ENCODE data around the gene MCEMP1. TPM values are rescaled to one million over a fixed set of nuclear protein-coding genes. Genes with fewer than 3 reads are reported as not detected.

MCEMP1 gene, protein sequence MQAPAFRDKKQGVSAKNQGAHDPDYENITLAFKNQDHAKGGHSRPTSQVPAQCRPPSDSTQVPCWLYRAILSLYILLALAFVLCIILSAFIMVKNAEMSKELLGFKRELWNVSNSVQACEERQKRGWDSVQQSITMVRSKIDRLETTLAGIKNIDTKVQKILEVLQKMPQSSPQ
- total RNA-seq: 0.60 TPM
- long read RNA-seq, partial matches to known transcripts: 0 of 1 reads
- long read RNA-seq, other reads (novel, unspliced or antisense): 0 of 1 reads

DNA sequence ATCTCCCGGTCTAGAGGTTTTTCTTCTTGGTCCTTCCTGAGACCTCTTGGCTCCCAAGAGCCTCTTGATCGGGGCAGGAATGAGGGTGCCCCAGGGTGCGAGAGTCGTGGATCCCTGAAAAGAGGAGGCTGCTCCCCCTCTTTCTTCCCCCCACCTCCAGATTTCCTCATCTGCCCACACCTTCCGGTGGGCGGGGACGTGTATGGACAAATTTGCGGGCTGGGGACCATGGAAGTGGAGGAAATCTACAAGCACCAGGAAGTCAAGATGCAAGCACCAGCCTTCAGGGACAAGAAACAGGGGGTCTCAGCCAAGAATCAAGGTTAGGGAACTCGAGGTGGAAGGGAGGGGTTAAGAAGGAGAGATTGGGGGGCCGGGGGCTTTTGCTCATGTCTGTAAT is at the start of gene MCEMP1:
MCEMP1 (plus strand) TSS at position 237 of the 400 bp plus-strand sequence; CDS start at position 268, 31 bp downstream.
- intact Hi-C loops (cut with micrococcal nuclease): no loop called here
- DNase-seq: no peak
- Histone ChIP-seq H3K27ac (replicated peaks) (no peak within 1 kb of the TSS), H3K4me3 (no peak within 1 kb of the TSS), H3K36me3 (no peaks in the 10 kb centered on the region), H3K9me3 (replicated peaks) (peaks cover 8% of the 10 kb centered on the region), H3K4me1 (peaks cover 16% of the 10 kb centered on the region), H3K27me3 (ENCODE audit: low read depth) (peaks cover 59% of the 10 kb centered on the region)
- TF ChIP-seq, protein P1, sequence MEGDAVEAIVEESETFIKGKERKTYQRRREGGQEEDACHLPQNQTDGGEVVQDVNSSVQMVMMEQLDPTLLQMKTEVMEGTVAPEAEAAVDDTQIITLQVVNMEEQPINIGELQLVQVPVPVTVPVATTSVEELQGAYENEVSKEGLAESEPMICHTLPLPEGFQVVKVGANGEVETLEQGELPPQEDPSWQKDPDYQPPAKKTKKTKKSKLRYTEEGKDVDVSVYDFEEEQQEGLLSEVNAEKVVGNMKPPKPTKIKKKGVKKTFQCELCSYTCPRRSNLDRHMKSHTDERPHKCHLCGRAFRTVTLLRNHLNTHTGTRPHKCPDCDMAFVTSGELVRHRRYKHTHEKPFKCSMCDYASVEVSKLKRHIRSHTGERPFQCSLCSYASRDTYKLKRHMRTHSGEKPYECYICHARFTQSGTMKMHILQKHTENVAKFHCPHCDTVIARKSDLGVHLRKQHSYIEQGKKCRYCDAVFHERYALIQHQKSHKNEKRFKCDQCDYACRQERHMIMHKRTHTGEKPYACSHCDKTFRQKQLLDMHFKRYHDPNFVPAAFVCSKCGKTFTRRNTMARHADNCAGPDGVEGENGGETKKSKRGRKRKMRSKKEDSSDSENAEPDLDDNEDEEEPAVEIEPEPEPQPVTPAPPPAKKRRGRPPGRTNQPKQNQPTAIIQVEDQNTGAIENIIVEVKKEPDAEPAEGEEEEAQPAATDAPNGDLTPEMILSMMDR (IDR thresholded peaks at IDR 0.05; ENCODE audit: borderline replicate concordance): no peak

DNA sequence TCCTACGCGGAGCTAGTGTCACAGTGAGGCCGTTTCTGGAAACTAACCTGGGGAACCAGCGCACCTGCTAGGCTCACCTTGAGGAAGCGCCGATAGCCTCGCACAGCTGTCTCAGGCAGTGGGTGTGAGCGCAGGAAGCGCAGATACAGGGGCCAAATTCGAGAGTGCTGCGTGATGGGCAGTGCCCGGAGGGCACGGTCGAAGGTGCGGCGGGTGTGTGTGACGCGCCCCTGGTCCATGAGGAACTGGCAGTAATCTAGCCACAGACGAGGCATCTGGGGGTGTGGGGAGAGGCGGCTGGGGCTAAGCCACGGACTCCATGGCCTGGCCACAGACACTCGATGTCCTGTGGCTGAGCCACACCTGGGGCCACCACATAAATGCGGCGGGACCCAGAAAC is 49.7 kb upstream of the MCEMP1 start:
- Histone ChIP-seq H3K27me3 (ENCODE audit: low read depth) (no peaks in the 10 kb centered on the region), H3K9me3 (replicated peaks) (no peaks in the 10 kb centered on the region), H3K36me3 (peaks cover 55% of the 10 kb centered on the region), H3K4me1 (peaks cover 38% of the 10 kb centered on the region), H3K4me3 (no peak overlapping the region), H3K27ac (replicated peaks) (no peak overlapping the region)
- TF ChIP-seq, protein P1 (IDR thresholded peaks at IDR 0.05; ENCODE audit: borderline replicate concordance): no peak
- intact Hi-C loops (cut with micrococcal nuclease): no loop called here
- DNase-seq: no peak

DNA sequence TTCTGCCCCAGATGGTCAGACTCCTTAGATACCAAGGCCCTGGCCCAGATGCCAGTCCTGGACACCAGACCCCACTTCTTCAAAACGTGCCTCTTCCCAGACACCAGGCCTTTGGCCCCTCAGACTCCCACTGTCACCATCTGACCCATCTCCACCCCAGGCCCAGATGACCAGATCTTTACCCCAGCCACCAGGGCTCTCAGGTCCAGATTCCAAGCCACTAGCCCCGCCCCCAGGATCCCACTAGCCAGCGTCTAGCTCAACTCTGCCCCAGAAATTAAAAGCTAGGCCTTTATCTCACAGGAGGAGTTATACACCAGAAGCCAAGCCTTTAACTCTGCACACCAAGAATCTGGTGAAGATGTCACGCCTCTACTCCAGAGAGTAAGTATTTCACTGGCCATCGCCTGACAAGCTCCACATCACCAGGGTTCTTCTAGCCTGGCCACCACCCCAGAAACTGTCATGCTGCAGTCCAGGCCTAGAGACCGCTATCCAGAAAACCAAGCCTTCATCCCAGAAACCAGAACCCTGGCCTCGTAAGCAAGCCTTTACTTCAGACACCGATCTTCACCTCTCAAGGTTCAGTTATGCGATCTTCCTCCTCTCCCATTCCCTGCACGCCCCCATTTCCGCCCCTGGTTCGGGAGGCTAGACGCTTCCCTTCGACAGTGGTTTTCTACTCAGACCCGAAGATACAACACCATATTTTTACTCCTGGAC is 48.1 kb upstream of the MCEMP1 start:
- intact Hi-C loops (cut with micrococcal nuclease): no loop called here
- peaks cover 47% of the 10 kb centered on the region for H3K36me3 ChIP-seq
- no peaks in the 10 kb centered on the region for H3K27me3 ChIP-seq (ENCODE audit: low read depth)
- no peaks in the 10 kb centered on the region for H3K9me3 ChIP-seq (replicated peaks)
- peak overlapping the region; percentile 84 for H3K27ac ChIP-seq (replicated peaks)
- H3K4me3 ChIP-seq: peak overlapping the region; percentile 96
- TF ChIP-seq, protein P1 (IDR thresholded peaks at IDR 0.05; ENCODE audit: borderline replicate concordance): no peak
- H3K4me1 ChIP-seq: peaks cover 38% of the 10 kb centered on the region
- DNase-seq: no peak

DNA sequence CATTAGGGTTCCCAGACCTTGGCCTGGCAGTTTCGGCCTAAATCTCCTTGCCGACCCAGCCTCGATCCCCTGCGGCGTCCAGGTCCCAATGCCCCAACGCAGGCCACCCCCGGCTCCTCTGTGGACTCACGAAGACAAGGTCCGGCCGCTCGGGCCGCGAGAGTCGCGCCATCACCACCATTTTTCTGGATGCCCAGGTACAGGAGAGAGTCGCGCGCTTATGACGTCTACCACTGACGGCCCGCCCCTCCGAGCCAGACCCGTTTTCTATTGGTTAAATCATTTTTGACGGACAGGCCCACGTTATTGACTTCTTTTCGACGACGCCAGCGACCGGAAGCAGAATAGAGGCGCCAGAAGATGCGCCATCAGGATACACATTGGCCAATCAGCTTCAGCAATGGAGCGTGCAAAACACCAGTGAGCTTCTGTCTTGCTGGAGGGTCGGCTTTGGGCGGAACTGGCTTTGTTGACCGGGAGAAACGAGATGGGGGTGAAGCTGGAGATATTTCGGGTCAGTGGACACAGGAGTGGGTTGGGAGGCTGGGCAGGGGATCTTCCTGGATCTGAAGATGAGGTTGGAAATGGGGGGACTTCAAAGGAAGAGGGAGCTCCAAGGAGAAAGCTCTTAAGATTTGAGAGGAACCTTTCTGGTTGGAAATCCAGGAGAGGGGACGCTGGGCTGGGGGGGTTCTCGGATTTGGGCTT is 47.4 kb upstream of the MCEMP1 start, which contains the start of the genes PET100 and XAB2:
PET100 (plus strand) TSS at position 447 of the 708 bp plus-strand sequence; CDS start at position 488, 41 bp downstream.
XAB2 (minus strand) TSS at position 199 of the 708 bp plus-strand sequence; CDS start at position 181, 18 bp downstream.
- H3K36me3 ChIP-seq: peaks cover 40% of the 10 kb centered on the region
- H3K9me3 ChIP-seq (replicated peaks): no peaks in the 10 kb centered on the region
- intact Hi-C loops (cut with micrococcal nuclease): no loop called here
- H3K27me3 ChIP-seq (ENCODE audit: low read depth): no peaks in the 10 kb centered on the region
- H3K4me1 ChIP-seq: peaks cover 39% of the 10 kb centered on the region
- peak within 1 kb of the TSS; percentile 96 for H3K4me3 ChIP-seq
- H3K27ac ChIP-seq (replicated peaks): peak within 1 kb of the TSS; percentile 84
- DNase-seq: peak; percentile 95
- TF ChIP-seq, protein P1 (IDR thresholded peaks at IDR 0.05; ENCODE audit: borderline replicate concordance): no peak

DNA sequence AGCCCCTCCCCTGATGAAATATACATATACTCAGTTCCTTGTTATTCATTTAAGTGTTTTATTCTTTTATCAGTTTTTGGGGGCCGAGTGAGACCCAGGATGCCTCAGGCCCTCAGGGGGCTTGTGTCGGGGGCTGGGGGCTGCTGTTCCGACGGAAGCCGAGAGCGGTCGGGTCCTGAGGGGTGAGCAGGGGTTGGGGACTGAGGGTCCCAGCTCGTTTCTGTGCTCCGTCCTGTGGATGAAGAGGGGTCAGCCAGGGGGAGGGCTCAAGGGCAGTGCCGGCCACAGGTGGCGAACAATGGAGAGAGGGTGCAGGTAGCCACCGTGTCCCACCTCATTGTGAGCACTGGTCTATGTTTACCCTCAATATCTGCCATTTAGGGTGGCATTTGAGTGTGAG is 45.3 kb upstream of the MCEMP1 start:
- H3K36me3 ChIP-seq: peaks cover 21% of the 10 kb centered on the region
- no peaks in the 10 kb centered on the region for H3K9me3 ChIP-seq (replicated peaks)
- DNase-seq: no peak
- intact Hi-C loops (cut with micrococcal nuclease): no loop called here
- no peak overlapping the region for H3K27ac ChIP-seq (replicated peaks)
- H3K4me1 ChIP-seq: peaks cover 60% of the 10 kb centered on the region
- H3K4me3 ChIP-seq: no peak overlapping the region
- peaks cover 9% of the 10 kb centered on the region for H3K27me3 ChIP-seq (ENCODE audit: low read depth)
- TF ChIP-seq, protein P1 (IDR thresholded peaks at IDR 0.05; ENCODE audit: borderline replicate concordance): no peak
